Skin epidermis (tissue), 12 donors: ENCODE measurements around the gene HS6ST1.
"Not testable (repeated sequence)": the region's sequence is repeated elsewhere in the genome, so short reads cannot be mapped to it uniquely, and the experiment has no call there.

ENCODE experiments used
- H3K27ac ChIP-seq, 21 experiments: fragments of 200-600 bp; sonication (generic) in 11 of 21; one replicate each; pipeline ENCODE4 v1.5.0; 2020; ENCODE audit warnings: mild to moderate bottlenecking in 3 of 21, inconsistent platforms in 2 of 21, moderate library complexity in 2 of 21
- H3K4me3 ChIP-seq, 7 experiments: fragments of 200-600 bp; sonication (generic) in 2 of 7; one replicate each; pipeline ENCODE4 v1.5.0; 2020; ENCODE audit warnings: inconsistent platforms in 2 of 7, mild to moderate bottlenecking in 2 of 7, moderate library complexity in 1 of 7

HS6ST1 gene

DNA sequence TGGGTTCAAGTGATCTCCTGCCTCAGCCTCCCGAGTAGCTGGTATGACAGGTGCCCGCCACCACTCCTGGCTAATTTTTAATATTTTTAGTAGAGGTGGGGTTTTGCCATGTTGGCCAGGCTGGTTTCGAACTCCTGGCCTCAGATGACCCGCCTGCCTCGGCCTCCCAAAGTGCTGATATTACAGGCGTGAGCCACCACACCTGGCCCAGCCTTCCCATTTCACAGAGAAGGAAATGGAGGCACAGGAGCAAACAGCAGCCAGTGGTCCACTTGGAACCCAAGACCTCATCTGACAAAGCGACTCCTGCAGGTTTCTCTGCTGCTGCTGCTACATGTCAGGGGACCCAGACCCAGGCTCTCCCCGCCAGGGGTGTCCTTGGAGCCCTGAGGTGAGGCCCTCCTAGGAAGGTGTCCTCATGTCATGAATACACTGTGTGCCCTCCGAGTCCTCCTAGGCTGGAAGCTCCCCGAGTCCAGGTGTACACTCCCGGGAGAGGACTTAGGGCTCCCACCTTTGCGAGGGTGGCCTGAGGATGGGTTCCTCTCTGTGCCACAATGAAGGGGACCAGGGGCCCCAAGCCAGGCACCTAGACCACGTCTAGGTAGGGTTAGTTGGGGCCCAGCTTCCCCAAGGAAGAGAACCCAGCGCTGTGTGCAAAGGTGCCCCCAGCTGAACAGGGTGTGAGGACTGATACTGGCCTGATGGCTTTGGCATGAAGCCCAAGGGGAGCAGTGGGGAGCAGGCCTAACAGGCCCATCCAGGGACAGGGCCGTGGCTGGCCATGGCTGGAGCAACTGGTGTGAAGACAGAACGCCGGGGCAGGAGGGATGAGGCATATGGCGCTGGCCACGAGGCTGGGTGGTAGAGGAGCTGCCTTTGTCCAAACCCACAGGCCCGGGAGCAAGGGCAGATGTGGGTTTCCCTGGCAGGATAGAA lies 56.1 kb downstream of the HS6ST1 start:
- Histone ChIP-seq H3K4me3 (no peak overlapping the region), H3K27ac (peak overlapping the region in 1 of 21 experiments; percentile 16)

DNA sequence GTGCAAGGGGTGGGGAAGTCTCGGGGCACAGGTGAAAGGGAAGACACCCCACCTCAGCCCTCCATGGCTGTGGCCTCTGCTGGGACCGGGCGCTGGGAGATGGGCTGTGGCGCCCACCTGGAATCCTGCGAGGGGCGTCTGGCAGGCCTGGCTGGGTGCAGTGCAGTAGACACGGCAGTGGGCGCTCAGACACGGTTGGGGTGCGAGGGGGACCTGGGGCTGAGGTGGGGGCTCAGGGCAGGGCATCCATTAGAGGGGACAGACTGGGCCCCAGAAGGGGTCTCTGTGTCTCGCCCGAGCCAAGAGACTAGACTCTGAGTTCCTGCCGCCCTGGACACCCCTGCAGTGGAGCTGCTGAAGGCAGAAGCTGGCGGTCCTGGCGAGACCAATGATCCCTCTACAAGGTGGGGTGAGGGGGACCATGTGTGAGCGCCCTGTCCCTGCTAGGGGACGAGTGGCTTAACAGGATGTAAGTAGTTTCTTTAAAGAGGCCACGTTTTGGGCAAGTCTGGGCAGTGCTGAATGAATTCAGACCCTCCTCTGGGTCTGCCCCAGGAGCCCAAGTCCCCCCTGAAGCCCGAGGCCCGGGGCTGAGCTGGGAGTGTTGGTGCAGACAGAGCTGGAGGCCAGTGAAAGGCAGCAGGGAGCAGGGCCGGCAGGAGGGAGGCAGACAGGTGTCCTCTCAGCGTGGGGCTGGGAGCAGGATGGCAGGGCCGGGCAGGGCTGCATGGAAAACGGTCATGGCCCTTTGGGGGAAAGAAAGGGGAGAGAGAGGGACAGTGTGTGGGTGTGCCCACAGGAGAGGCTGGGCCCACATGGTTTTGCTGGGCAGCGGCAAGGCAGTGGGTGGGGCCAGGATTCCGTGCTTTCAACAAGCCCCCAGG lies 57.2 kb downstream of the HS6ST1 start:
- Histone ChIP-seq H3K27ac (peak overlapping the region in 18 of 21 experiments; percentile 14 to 84 (median 62)), H3K4me3 (no peak overlapping the region)

DNA sequence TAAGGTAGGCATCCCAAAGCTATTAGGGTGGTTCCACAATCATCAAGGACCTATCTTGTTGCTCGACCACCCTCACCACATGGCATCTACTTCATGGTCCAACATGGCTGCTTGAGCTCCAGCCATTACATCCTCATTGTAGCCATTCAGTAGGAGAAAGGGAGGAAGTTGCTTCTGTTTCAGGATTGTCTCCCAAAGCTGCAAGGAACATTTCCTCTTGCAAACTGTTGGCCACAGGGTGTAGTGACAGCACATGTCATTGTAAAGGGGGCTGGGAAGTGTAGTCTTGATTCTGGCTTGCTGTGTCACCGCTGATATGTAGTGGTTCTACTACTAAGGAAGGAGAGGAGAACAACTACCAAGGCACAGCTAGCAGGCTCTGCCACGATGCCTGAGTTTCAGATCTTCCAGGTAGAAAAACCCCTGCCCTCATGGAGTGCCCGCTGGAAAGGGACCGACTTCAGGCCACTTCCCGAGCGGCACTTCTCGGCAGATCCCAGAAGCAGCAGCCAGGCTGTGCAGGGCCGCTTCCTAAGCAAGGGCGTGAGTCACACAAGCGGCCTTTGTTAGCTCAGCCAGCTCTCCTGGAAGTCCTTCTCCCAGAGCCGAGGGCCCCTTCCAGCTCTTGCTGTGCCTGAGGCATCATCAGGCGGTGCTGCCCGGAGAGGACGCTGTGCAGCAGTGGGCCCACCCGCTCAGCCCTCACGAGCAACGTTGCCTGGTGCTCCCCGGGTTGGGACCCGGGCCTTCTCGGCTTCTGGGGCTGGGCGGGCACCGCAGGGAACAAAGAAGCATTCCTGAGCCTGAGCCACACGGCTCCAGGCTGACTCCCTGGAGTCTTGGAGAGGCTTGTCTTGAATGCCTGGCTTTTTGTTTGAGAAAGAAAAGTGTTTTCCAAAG lies 58.2 kb downstream of the HS6ST1 start:
- H3K4me3 ChIP-seq, result no peak overlapping the region
- H3K27ac ChIP-seq, result peak overlapping the region in 20 of 21 experiments; percentile 14 to 84 (median 62)

DNA sequence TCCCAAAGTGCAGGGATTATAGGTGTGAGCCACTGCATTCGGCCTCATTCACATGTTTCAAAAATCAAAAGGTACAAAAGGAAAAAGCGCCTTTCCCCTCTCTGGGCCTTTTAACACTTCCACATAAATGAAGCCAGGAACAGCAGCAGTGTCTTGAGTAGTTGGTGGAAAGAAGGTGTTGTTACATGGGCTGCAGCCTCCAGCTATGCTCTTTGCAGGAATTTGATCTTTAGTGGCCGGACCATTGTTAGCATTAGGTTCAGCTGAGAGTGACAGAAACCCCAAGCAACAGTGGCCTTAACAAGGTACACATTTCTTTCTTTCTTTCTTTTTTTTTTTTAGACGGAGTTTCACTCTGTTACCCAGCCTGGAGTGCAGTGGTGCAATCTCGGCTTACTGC lies 59.1 kb downstream of the HS6ST1 start:
- Histone ChIP-seq H3K27ac (no peak overlapping the region), H3K4me3 (no peak overlapping the region)

DNA sequence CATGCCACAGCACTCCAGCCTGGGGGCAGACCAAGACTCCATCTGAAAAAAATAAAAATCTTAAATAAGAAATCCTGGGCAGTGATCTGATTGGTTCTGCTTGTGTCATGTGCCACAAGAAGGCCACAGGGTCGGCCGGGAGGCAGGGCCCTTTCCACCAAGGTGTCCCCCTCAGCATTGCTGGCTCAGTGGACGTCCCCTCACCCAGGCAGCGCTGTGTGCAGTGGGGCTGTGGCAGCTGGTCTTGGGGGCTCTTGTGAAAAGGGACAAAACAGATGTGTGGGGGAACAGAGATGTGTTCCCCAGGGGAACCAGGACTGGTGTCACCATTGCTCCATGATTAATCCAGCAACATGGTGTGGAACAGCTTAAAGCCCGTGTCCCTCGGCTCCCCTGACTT lies 60.5 kb downstream of the HS6ST1 start:
- H3K4me3 ChIP-seq, result no peak overlapping the region
- no peak overlapping the region for H3K27ac ChIP-seq

DNA sequence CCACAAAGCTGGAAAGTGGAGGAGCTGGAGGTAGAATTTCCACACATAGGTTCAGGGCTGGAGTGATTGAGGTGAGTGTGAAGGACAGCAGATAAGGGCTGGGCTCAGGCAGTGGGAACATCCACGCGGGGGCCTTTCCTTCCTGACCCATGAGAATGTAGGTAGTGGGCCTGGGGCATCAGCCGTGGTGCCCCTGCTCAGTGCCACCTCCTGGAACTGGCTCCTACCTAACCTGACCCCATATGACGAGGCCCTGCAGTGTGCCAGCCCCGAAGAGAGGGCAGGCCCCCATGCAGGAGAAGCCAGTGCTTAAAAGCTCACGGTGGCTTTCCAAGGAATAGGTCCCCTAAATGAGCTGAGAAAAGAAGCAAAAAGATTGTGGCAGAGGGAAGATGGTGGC lies 66.2 kb downstream of the HS6ST1 start:
- H3K27ac ChIP-seq, result no peak overlapping the region
- H3K4me3 ChIP-seq, result no peak overlapping the region

DNA sequence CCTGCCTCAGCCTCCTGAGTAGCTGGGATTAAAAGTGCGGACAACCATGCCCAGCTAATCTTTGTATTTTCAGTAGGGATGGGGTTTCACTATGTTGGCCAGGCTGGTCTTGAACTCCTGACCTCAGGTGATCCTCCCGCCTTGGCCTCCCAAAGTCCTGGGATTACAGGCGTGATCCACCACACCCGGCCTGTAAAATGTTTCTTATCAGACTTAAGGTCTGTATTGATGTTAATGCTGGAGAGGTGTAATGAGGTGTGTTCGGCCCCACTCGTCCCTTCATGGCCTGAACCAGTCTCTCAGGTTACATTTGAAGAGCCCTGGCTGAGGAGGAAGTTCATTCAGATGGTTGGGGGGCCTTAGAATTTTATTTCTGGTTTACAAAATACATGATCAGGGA lies 66.6 kb downstream of the HS6ST1 start:
- H3K27ac ChIP-seq, H3K4me3 ChIP-seq: not testable (repeated sequence)

DNA sequence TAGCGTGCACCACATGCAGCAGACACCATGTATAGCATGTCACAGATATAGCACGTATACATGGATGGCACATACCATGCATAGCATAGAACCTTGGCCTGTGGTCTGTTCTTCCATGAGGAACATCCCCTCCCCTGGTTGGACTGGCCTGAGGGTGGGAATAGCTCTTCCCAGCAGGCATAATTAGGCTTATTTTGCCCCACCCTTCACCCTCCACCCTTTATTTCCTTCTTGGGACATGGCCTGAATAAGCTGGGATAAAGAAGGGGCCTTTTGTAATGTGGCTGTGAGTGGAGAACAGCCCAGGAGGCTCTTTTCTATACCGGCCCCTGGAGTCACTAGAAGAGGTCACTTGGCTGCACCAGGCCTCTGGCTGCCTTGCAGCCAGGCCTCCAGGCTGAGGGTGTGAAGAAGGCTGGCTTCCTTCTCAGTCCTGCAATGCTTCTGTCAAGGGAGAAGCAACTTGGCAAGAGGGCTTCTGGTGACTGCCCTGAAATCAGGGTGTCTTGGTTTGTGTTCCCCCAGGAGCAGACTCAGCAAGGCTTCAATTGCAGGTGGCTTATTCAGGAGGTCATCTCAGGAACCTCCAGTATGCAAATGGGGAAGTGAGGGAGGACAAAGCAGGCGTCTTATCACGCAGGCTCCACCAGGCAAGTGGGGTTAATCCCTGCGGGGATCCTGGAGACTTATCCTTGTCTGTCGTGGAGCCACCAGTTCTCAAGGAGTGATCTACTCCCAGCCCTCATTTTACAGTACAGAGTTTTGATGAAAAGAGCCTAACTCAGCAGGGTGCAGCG lies 68.2 kb downstream of the HS6ST1 start:
- no peak overlapping the region for H3K4me3 ChIP-seq
- no peak overlapping the region for H3K27ac ChIP-seq

DNA sequence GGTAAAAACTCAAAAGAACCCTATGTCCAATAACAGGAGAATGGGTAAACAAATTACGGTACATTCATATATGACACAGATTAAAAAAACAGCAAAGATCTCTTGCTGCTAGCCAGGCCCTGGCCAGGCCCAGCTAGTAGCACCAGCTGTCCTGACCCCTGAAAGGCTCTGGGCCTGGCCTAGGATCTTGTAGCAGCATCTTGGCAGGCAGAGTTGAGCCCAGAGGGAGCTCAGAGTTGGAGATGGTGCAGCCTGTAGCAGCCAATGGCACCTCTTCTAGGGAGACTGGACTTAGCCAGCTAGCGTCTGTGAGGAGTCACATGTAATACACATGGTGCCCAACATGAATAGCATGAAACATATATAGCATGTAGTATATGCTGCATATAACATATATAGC lies 69.1 kb downstream of the HS6ST1 start:
- no peak overlapping the region for H3K27ac ChIP-seq

DNA sequence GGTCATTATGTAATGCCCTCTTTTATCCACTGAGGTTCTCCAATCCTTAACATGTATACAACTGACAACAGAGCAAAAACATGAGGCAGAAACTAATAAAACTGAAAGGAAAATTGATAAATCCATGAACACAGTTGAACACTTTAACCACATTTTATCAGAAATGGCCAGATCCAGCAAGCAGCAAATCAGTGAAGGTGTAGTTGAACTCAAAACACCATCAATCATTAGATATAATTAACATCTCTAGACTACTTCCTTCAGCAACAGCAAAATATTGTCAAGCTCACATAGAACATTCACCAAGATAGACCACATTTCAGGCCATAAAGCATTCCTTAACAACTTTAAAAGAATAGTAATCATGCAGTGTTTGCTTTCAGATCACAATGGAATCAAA lies 72.9 kb downstream of the HS6ST1 start:
- Histone ChIP-seq H3K27ac (no peak overlapping the region), H3K4me3 (no peak overlapping the region)

More for the DNA sequence above, 69.1 kb downstream of the HS6ST1 start:
- H3K4me3 ChIP-seq, result no peak overlapping the region

DNA sequence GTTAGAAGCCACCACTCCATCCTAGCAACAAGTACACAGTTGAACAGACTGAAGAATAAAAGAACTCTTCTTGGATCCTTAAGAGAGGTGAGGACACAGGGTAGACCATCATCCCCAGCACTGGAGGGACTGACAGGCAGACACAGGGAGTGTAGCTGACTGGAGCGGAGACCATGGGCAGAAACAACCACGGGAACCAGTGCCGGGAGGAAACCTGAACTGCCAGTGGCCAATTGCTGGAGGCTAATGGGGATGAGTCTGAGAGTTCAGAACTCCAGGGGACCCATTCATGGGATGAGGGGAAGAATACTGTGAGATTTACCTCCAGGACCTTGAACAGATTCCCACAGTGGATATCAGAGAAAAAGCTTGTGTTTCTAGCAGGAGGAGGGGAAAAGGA lies 76.8 kb downstream of the HS6ST1 start:
- H3K27ac ChIP-seq, result no peak overlapping the region
- no peak overlapping the region for H3K4me3 ChIP-seq

DNA sequence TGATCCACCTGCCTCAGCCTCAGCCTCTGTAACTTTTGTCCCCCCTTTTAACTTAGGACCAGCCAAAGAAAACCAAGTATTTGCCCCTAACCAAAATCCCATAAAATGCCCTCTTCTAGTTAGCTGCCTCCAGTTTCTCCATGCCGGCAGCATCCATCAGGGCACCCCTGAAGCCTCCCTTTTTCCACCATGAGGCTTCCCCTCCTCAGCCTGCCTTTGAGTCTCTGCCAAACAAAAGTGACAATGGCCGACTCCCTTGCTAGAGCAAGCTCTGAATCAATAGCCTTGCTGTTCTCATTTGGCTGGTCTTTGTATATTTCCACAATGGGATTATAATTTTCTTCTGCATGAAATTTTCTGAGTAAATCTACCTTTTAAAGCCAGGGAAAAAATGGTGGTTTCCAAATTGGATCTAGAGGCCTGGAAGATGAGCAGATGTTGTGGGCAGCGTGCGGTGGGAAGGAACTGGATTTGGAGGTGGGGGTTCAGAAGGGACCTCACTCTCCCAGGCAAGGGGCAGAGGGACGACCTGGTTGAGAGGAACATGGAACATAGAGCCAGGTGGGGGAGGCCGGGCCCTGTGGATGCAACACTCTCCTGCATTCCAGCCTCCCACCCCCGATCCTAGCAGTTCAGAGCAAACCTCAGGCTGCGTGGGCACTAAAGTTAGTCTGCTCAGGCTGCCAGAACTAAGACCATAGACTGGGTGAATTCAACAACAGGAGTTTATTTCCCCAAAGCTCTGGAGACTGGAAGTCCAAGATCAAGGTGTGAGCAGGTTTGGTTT lies 80.6 kb downstream of the HS6ST1 start:
- Histone ChIP-seq H3K4me3 (no peak overlapping the region), H3K27ac (peak overlapping the region in 1 of 21 experiments; percentile 29)

DNA sequence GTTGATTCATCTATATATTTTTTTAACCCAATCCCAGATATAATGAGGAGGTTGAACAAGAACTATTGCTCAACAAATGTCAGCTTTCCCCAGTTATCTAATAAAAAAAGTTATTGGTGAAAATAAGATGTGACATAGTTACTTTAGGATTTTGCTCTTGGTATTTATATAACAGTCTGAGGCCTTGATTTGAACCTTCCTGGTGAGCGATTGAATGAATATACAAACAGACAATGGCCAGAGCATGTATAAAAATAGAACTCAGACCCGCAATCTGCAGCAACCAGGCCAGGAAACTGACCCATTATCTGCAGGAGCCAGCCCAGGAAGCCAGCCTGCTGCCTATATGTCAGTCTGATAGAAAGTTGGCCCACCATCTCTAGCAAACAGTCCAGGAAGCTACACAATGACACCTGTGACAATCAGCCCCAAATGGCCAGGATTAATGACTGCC lies 81.6 kb downstream of the HS6ST1 start:
- Histone ChIP-seq H3K4me3 (no peak overlapping the region), H3K27ac (peak overlapping the region in 2 of 21 experiments; percentile 3 to 29)

DNA sequence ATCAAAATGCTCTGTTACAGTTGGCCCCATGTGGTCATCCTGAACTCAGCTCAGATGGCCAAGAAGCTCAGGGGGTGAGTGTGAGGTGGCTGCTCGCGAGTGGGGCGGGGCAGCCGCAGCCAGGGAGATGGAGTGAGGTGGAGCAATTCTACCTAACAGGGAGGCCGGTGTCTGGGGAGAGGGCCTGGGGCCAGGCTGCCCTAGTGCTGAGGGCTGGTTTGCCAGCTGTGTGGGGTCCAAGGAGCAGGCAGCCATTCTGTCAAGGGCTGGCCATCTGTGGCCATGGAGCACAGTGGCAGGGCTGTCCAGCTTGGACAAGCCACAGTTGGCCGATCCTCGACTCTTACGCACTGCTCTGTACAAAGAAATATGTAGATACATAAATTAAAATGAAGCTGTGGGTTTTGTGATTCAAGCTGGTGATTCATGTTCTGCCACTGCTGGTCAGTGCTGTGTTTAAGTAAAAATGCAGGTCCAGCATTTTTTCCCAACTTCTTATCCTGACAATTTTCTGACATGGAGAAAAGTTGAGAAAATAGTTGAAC lies 82.1 kb downstream of the HS6ST1 start:
- H3K27ac ChIP-seq, result peak overlapping the region in 2 of 21 experiments; percentile 12 to 36

DNA sequence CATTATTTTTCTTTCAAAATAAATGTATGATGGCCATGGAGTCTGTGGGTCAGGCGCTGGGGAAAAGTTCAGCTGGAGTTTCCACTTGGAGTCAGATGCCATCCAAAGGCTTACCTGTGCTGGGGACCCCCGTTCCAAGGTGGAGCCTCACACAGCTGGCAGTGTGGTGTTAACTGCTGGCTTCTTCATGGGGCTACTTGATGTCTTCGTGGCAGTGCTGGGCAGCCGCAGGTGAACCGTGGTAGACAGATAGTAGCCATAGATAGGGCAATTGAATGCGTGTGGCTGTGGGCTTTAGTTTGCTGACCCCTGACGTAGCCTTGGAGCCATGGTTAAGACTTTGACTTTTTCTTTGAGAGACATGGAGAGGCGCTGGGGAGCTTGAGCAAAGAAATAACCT lies 83.1 kb downstream of the HS6ST1 start:
- H3K27ac ChIP-seq, result no peak overlapping the region
- no peak overlapping the region for H3K4me3 ChIP-seq

More for the DNA sequence above, 82.1 kb downstream of the HS6ST1 start:
- no peak overlapping the region for H3K4me3 ChIP-seq

DNA sequence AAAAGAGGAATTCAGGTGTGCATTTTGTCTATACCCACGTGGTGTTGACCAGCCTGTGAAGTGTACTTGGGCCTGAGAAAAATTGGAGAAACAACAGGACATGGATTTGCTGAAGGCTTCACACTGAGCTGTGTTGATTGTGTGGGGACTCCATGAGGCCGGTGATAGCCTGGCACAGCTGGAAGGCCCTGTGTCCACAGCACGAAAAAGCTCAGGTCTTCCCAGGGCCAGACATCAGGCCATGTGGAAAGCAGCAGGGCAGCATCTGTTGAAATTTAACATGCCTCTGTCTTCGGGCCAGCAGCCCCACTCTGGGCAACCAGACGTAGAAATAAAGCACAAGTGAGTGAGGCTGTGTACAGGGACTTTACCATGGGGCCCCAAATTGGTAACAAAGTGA lies 84.1 kb downstream of the HS6ST1 start:
- Histone ChIP-seq H3K4me3 (no peak overlapping the region), H3K27ac (no peak overlapping the region)

DNA sequence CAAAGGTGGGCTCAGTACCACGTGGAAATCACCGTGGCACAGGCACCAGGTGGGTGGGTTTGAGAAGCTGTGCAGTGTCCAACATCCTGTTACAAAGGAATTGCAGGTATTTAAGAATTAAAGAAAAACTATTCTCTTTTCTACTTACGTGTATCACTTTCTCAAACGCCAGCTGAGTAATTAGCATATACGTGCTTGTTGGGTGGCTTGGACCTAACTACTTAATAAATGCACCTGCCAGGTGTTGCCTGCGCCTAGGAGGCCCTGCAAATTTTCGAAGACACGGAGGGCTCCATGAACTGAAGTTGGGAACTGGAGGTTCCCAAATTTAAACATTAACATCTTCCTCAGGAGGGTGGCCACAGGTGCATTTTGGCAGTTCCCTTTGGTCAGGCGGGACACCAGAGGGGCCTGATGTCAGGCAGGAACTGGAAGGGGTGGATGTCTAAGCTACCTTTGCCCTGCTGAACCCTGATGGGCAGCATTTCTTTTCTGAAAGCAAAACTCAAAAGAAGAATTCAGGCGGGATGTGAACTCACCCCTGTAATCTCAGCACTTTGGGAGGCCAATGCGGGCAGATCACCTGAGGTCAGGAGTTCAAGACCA lies 84.8 kb downstream of the HS6ST1 start:
- Histone ChIP-seq H3K4me3 (peak overlapping the region in 5 of 7 experiments; percentile 49 to 68 (median 66)), H3K27ac (no peak overlapping the region)
